ENCODE results near the gene SMARCA2.

DNA sequence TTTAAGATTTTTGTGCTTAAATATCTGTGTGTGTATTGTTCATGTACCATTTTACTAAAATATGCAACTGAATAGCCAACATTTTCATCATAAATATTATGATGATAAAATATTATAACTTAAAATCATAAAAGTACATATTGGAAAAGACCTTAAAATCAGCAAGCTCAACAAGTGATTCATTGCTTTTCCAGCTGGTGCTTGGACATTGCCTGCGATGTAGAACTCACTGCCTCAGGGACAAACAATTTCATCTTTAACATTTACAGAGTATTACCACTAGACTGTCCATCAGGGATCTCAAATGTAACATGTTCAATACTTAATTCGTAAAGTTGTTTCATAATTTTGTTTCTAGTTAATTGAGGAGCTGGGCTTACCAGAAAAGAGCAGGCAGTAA is 17.5 kb upstream of the SMARCA2 start:
- TF ChIP-seq YY1 (IDR thresholded peaks at IDR 0.05; ENCODE audit: insufficient read depth, insufficient read length) (no peak), ZNF274 (IDR thresholded peaks at IDR 0.05; ENCODE audit: low read depth, low read length) (no peak)
